Mesothelial cell of epicardium (in vitro differentiated cells): Measurements from ENCODE around the gene RSPO4. TPM values are rescaled to one million over a fixed set of nuclear protein-coding genes. Genes with fewer than 3 reads are reported as not detected.

Experiments
- DNase-seq, 2 experiments: peaks; one replicate each; pipeline ENCODE4 v3.0.0; 2021; ENCODE audit warnings: low spot score in 2 of 2; ENCODE audit not compliant: unreplicated experiment in 2 of 2
- H3K27ac Mint-ChIP-seq: 2 replicates; pipeline ENCODE4 v1.8.0; 2021; ENCODE audit warnings: mixed read lengths
- H3K27me3 Mint-ChIP-seq: 2 replicates; pipeline ENCODE4 v1.8.0; 2021; ENCODE audit warnings: low read depth, mixed read lengths
- H3K36me3 Mint-ChIP-seq: 2 replicates; pipeline ENCODE4 v1.8.0; 2021; ENCODE audit warnings: mixed read lengths
- H3K4me1 Mint-ChIP-seq: 2 replicates; pipeline ENCODE4 v1.8.0; 2021; ENCODE audit warnings: mixed read lengths
- H3K4me3 Mint-ChIP-seq: 2 replicates; pipeline ENCODE4 v1.8.0; 2021; ENCODE audit warnings: mild to moderate bottlenecking, moderate library complexity, mixed read lengths
- H3K9me3 Mint-ChIP-seq: 2 replicates; pipeline ENCODE4 v1.8.0; 2021; ENCODE audit warnings: mixed read lengths
- total RNA-seq: library from RNA; stranded (reverse); gene quantifications from 3 replicates; pipeline ENCODE4 v1.2.1, GENCODE V29; 2021
- TF ChIP-seq, protein P1 (sequence below): fragments of 200-600 bp; sonication (generic); IDR thresholded peaks from one replicate; pipeline ENCODE4 v1.5.0; 2021; ENCODE audit warnings: antibody characterized with exemption; ENCODE audit not compliant: unreplicated experiment

RSPO4 gene
- total RNA-seq, 1 donor from 2014 or later: 8.9 TPM

DNA sequence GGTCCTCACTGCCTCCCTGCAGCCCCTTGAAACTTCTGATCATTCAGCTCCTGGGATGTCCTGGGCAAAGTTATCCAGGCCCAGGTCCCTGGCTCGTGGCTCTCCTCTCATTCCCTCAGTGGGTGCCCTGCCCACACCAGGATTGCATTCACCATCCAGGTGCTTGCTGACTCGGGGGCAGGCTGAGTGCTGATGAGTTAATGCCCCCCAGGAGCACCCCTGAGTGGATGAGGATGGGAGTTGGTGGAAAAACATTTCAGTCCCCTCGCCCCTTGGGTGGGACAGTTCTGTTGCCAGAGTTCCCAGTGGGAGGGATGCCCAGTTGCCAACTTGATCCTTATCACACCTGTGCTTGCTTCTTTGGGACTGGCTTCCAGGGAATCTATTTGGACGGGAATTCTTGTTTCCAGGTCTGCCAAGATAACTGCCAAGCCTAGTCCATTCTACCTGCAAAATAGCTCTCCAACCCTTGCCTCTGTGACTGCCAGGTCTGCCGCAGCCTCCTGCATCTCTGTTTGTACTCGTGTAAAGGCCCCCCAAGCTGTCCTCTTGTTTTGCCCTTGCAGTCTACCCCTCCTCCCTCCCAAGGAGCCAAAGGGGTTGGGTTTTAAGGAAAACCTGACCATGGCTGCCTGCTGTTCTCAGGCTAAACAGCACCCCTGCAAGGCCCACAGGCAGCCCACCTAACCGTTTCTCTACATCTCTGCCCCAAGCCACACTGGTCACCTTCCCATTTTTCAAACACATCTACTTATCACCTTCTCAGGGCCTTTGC is 11.6 kb upstream of the RSPO4 start:
- Mint-ChIP-seq H3K27ac (no peak overlapping the region), H3K4me1 (no peaks in the 10 kb centered on the region), H3K36me3 (no peaks in the 10 kb centered on the region), H3K4me3 (no peak overlapping the region), H3K27me3 (peaks cover 29% of the 10 kb centered on the region), H3K9me3 (no peaks in the 10 kb centered on the region)
- TF ChIP-seq, protein P1, sequence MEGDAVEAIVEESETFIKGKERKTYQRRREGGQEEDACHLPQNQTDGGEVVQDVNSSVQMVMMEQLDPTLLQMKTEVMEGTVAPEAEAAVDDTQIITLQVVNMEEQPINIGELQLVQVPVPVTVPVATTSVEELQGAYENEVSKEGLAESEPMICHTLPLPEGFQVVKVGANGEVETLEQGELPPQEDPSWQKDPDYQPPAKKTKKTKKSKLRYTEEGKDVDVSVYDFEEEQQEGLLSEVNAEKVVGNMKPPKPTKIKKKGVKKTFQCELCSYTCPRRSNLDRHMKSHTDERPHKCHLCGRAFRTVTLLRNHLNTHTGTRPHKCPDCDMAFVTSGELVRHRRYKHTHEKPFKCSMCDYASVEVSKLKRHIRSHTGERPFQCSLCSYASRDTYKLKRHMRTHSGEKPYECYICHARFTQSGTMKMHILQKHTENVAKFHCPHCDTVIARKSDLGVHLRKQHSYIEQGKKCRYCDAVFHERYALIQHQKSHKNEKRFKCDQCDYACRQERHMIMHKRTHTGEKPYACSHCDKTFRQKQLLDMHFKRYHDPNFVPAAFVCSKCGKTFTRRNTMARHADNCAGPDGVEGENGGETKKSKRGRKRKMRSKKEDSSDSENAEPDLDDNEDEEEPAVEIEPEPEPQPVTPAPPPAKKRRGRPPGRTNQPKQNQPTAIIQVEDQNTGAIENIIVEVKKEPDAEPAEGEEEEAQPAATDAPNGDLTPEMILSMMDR: no peak
- no peak for DNase-seq

DNA sequence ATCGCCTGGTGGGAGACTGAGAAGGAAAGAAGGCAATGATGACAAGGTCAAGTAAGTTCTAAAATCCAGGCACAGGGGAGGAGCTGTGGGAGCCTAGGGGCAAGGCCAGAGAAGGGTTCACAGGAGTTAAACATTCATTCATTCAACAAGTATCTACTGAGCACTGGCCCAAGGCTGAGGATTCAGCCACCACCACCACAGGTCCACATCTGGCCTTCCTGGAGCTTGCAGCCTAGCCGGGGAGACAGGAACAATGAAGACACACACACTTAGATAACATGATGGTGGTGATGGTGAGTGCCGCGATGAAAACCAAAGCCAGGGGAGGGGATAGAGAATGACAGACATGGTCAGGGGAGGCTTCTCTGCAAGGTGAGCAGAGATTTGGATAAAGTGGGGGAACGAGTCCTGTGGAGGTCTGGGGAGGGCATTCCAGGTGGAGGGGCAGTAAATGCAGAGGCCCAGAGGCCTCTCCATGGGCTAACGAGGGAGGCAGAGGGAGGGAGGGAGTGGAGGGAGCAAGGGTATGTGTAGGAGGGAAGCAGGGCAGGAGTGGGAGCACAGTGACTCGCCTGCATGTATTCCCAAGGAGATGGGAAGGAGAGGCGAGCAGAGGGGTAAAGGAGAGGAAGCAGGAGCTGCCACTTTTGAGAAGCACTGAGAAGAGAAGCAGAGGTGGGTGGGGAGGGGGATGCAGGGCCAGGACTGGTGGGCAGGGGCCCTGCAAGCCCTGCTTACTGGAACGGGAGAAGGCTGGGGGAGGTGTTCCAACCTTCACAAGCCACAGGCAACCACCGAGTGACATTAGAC is 10.5 kb upstream of the RSPO4 start:
- Mint-ChIP-seq H3K9me3 (no peaks in the 10 kb centered on the region), H3K27ac (no peak overlapping the region), H3K27me3 (peaks cover 33% of the 10 kb centered on the region), H3K4me1 (no peaks in the 10 kb centered on the region), H3K4me3 (no peak overlapping the region), H3K36me3 (no peaks in the 10 kb centered on the region)
- DNase-seq: no peak
- TF ChIP-seq, protein P1: no peak

DNA sequence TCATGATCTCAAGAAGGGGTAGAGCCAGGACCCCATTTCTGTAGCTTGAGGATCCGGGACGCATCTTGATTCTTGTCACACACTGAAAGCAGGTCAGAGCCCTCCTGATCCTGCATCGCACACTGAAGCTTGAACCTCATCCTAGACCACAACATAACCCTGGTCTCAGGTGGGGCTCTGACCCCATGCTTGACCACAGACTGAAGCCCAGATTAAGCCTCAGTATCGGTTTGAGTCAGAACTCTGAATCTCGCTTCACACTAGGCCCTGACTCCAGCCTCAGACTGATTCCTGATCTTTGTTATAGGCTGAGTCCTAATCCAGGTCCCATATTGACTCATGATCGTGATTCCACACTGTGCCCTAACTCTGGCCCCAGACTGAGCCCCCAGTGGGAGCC is 8.5 kb upstream of the RSPO4 start:
- peaks cover 35% of the 10 kb centered on the region for H3K27me3 Mint-ChIP-seq
- H3K36me3 Mint-ChIP-seq: no peaks in the 10 kb centered on the region
- H3K9me3 Mint-ChIP-seq: no peaks in the 10 kb centered on the region
- no peaks in the 10 kb centered on the region for H3K4me1 Mint-ChIP-seq
- no peak overlapping the region for H3K4me3 Mint-ChIP-seq
- TF ChIP-seq, protein P1: no peak
- DNase-seq: no peak
- no peak overlapping the region for H3K27ac Mint-ChIP-seq

DNA sequence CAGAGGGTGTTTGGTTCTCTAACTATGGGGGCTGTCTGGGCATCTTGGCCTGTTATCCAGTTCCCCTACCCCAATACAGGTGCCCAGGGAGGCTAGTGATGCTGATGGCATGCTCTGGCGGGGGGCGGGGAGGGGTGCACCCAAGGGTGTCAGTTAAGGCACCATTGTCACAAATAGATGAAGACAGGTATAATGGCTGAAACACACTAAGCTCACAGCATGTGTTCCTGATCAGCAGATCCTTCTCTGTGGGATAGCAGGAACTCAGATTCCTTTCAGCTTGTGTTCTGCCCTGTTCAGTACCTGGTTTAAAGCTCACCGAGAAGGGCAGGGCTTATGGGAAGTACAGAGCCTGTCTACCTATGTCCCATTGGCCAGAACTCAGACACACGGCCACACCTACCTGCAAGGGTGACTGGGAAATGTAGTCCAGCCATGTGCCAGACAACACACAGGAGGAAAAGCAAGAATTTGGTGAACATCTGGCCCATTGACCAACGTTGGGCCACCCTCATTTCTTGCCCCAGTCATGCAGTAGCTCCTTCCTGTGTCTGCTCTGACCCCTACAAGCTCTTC is 3.4 kb upstream of the RSPO4 start:
- peaks cover 61% of the 10 kb centered on the region for H3K27me3 Mint-ChIP-seq
- no peak for DNase-seq
- no peaks in the 10 kb centered on the region for H3K9me3 Mint-ChIP-seq
- no peaks in the 10 kb centered on the region for H3K36me3 Mint-ChIP-seq
- no peak overlapping the region for H3K4me3 Mint-ChIP-seq
- H3K27ac Mint-ChIP-seq: no peak overlapping the region
- TF ChIP-seq, protein P1: no peak
- peaks cover 12% of the 10 kb centered on the region for H3K4me1 Mint-ChIP-seq

DNA sequence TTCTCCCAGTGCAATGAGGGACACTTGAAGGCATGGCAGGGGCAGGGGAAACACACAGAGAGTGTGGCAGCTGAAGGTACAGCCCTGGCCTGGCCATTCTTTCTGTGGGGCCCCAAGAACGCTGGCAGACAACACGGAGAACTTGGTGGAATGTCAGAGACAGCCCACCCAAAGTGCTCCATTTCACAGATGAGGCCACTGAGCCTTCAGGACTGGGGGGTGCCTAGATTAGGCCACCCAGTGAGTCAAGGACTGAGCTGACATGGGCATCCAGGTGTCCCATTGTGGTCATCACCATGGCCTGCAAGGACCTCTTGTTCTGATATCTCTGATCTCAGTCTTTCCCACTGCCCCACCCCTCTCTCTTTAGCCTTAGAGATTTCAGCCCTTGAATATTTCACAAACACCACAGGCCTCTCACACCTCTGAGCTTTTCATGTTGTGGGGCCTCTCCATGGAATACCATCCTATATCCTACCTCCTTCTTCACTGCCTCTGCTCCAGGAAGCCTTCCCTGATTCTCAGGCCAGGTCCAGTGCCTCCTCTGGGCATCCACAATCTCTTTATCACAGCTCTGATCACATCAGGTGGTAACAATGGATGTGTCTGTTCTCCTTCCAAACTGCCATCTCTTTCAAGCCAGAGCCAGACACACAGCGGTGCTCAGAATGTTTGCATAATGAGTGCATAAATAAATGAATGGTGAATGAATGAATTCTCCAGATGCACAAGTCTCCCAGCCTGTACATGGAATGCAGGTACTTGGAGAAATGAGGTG is 2.0 kb upstream of the RSPO4 start:
- TF ChIP-seq, protein P1: no peak
- Mint-ChIP-seq H3K9me3 (no peaks in the 10 kb centered on the region), H3K27ac (no peak overlapping the region), H3K4me3 (no peak overlapping the region), H3K36me3 (no peaks in the 10 kb centered on the region), H3K4me1 (peaks cover 12% of the 10 kb centered on the region), H3K27me3 (peaks cover 68% of the 10 kb centered on the region)
- no peak for DNase-seq
